HCT116 (cell line): ENCODE data around the gene NDUFB10. TPM values are rescaled to one million over a fixed set of nuclear protein-coding genes. Genes with fewer than 3 reads are reported as not detected.

Source experiments
- ATAC-seq: fragments of 200-7000 bp; cut with Tn5 transposase; 2 replicates; pipeline ENCODE4 v1.9.1; 2020; ENCODE audit warnings: mild to moderate bottlenecking, moderate library complexity
- BruUV-seq: library from RNA; stranded (reverse); fragments of 400-500 nt; replicated peaks from 2 replicates; lab custom pipeline; 2021; lab: Mats Ljungman, UMichigan
- CTCF ChIA-PET: fragments of 300-600 bp; sonication (Branson Sonifier 250); formaldehyde crosslinking; loops from one replicate; lab custom pipeline; 2021; ENCODE audit warnings: antibody characterized with exemption; lab: Charles Lee
- POLR2A ChIA-PET: fragments of 300-600, 350-600 bp; sonication (Branson Sonifier 250); formaldehyde crosslinking; loops from one replicate; lab custom pipeline; 2021; ENCODE audit warnings: antibody characterized with exemption; lab: Charles Lee
- RAD21 ChIA-PET, 2 experiments: fragments of 300-600 bp; sonication (Branson Sonifier 250); formaldehyde crosslinking; loops; one replicate each; lab custom pipeline; 2023; ENCODE audit warnings: low total read pairs in 2 of 2; ENCODE audit not compliant: uncharacterized antibody in 2 of 2, unreplicated experiment in 2 of 2, low non-redundant PET in 1 of 2; lab: Charles Lee
- DNase-seq: peaks from one replicate; pipeline ENCODE4 v3.0.0-alpha.2; 2010; ENCODE audit warnings: low read depth, low spot score
- H2AFZ ChIP-seq: fragments of 200-600 bp; shearing (Covaris generic), sonication (generic); 2 replicates; pipeline ENCODE4 v1.6.1; 2017; ENCODE audit warnings: low read depth, mixed run types, mixed read lengths, antibody characterized with exemption, low read length; ENCODE audit not compliant: poor library complexity, severe bottlenecking
- H3K27ac ChIP-seq: 2 replicates; pipeline ENCODE4 v1.5.1; 2012; ENCODE audit warnings: low read depth, low read length
- H3K27me3 ChIP-seq: fragments of 200-600 bp; sonication (generic); 2 replicates; pipeline ENCODE4 v1.6.1; 2016; ENCODE audit warnings: mixed run types, low read length, mixed read lengths; ENCODE audit not compliant: insufficient read depth
- H3K36me3 ChIP-seq, 2 experiments: fragments of 200-500 bp in 1 of 2; fragments of 200-600 bp in 1 of 2; sonication (Bioruptor generic) in 1 of 2; sonication (generic) in 1 of 2; 2 replicates each; pipeline versions ENCODE4 v1.5.1 to v1.6.1; 2014 to 2016; ENCODE audit warnings: low read length in 2 of 2, inconsistent platforms in 1 of 2, mixed read lengths in 1 of 2, mixed run types in 1 of 2; ENCODE audit not compliant: insufficient read depth in 2 of 2, control insufficient read depth in 1 of 2
- H3K4me1 ChIP-seq, 2 experiments: fragments of 200-600 bp in 1 of 2; sonication (generic) in 1 of 2; 2 replicates each; pipeline versions ENCODE4 v1.5.1 to v1.6.1; 2012 to 2017; ENCODE audit warnings: low read length in 2 of 2, inconsistent platforms in 1 of 2, mild to moderate bottlenecking in 1 of 2, mixed read lengths in 1 of 2, mixed run types in 1 of 2, moderate library complexity in 1 of 2; ENCODE audit not compliant: insufficient read depth in 2 of 2, control insufficient read depth in 1 of 2
- H3K4me2 ChIP-seq: fragments of 200-600 bp; sonication (generic); 2 replicates; pipeline ENCODE4 v1.6.1; 2017; ENCODE audit warnings: mixed run types, low read length, mixed read lengths
- H3K4me3 ChIP-seq, 2 experiments: fragments of 200-600 bp in 1 of 2; sonication (generic) in 1 of 2; replicated peaks in 1 of 2; 2 replicates each; pipeline ENCODE4 v1.5.1; 2011 to 2016; ENCODE audit warnings: low read length in 2 of 2, control low read depth in 1 of 2, low read depth in 1 of 2, mild to moderate bottlenecking in 1 of 2, mixed read lengths in 1 of 2, mixed run types in 1 of 2
- H3K79me2 ChIP-seq: fragments of 200-600 bp; sonication (generic); 2 replicates; pipeline ENCODE4 v1.6.1; 2017; ENCODE audit warnings: mild to moderate bottlenecking, mixed run types, low read length, moderate library complexity, mixed read lengths; ENCODE audit not compliant: insufficient read depth
- H3K9ac ChIP-seq: fragments of 200-600 bp; sonication (generic); 2 replicates; pipeline ENCODE4 v1.6.1; 2016; ENCODE audit warnings: low read length, mixed read lengths
- H3K9me2 ChIP-seq: fragments of 200-600 bp; sonication (generic), shearing (Covaris generic); 2 replicates; pipeline ENCODE4 v1.6.1; 2017; ENCODE audit warnings: mixed run types, mild to moderate bottlenecking, moderate library complexity; ENCODE audit not compliant: insufficient read depth
- H3K9me3 ChIP-seq, 2 experiments: fragments of 200-500 bp in 1 of 2; fragments of 200-600 bp in 1 of 2; sonication (Bioruptor generic) in 1 of 2; sonication (generic) in 1 of 2; 2 replicates each; pipeline ENCODE4 v1.6.1; 2014 to 2017; ENCODE audit warnings: low read length in 2 of 2, mixed read lengths in 2 of 2, inconsistent platforms in 1 of 2, low read depth in 1 of 2, mild to moderate bottlenecking in 1 of 2, mixed run types in 1 of 2, moderate library complexity in 1 of 2; ENCODE audit not compliant: control insufficient read depth in 1 of 2, insufficient read depth in 1 of 2
- H4K20me1 ChIP-seq: fragments of 200-600 bp; sonication (generic), shearing (Covaris generic); 2 replicates; pipeline ENCODE4 v1.6.1; 2017; ENCODE audit warnings: mixed run types, mild to moderate bottlenecking, moderate library complexity; ENCODE audit not compliant: insufficient read depth
- MAX ChIP-seq: IDR thresholded peaks from 2 replicates; pipeline ENCODE4 v1.6.1; 2012
- SIN3A ChIP-seq: IDR thresholded peaks from 2 replicates; pipeline ENCODE4 v1.6.1; 2012; ENCODE audit warnings: low read depth
- ZFX ChIP-seq: fragments of 450-650 bp; IDR thresholded peaks from 2 replicates; pipeline ENCODE4 v1.6.1; 2017
- intact Hi-C: fragments of 100-400 bp; cut with micrococcal nuclease; formaldehyde crosslinking; loops from 2 replicates; pipeline ENCODE4 v1.10.0; 2022
- total RNA-seq: library from RNA; stranded (reverse); gene quantifications from one replicate; pipeline ENCODE4 v1.2.1, GENCODE V29; 2021; ENCODE audit not compliant: unreplicated experiment
- TF ChIP-seq, protein P1 (sequence below): IDR thresholded peaks from 2 replicates; pipeline ENCODE4 v1.6.1; 2011; ENCODE audit warnings: mild to moderate bottlenecking, low read length, moderate library complexity; ENCODE audit not compliant: insufficient replicate concordance; ENCODE audit errors: extremely low read depth

NDUFB10 gene
- total RNA-seq, 1 experiment from 2014 or later = 273 TPM

DNA sequence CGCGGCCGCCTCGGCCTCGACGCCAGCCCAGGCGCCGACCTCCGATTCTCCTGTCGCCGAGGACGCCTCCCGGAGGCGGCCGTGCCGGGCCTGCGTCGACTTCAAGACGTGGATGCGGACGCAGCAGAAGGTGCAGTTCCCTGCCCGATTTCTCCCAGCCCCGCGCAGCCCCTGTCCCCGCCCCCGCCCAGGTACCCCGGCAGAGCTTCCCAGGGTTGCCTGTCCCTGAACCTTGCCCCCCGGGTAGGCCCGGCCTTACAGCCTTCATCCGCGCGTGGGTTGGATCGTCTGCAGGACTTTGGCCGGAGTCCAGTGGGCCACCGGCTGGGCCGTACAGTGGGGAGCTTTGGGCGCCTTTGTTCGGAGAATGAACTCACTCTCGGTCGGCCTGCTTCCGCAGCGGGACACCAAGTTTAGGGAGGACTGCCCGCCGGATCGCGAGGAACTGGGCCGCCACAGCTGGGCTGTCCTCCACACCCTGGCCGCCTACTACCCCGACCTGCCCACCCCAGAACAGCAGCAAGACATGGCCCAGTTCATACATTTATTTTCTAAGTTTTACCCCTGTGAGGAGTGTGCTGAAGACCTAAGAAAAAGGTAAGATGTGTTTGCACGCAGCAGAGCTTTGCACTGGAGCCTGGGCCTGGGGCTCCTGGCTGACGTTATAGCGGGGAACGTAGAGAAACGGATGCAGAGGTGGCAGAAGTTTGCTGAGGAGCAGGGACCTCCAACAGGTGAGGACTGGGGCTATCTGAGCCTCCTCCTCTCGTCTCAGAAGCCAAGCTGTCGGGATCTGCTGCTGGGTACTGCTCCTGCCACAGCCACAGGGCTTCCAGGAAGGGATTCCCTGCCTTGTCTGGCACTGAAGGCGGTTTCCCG is 25.2 kb downstream of the NDUFB10 start:
- Histone ChIP-seq H3K27me3 (no peaks in the 10 kb centered on the region), H3K9me3 (no peaks in the 10 kb centered on the region), H3K4me2 (peak overlapping the region; percentile 95), H2AFZ (no peak overlapping the region), H3K79me2 (peaks cover 20% of the 10 kb centered on the region), H3K27ac (peak overlapping the region; percentile 84), H4K20me1 (no peaks in the 10 kb centered on the region), H3K36me3 (peaks cover 6 to 14% of the 10 kb centered on the region in 2 experiments; a peak in 2 of 4 replicates), H3K4me3 (peak overlapping the region; percentile 84 to 97), H3K9me2 (no peaks in the 10 kb centered on the region), H3K4me1 (peaks cover 48 to 62% of the 10 kb centered on the region in 2 experiments), H3K9ac (peak overlapping the region; percentile 96)
- DNase-seq (no peak), ATAC-seq (no peak)
- CTCF ChIA-PET = interaction anchor here (0.6 to 1.0 kb wide), 2 partner anchors 20 to 156 kb away, joined by 3 to 4 read pairs; partner anchors contain the start of gene RPS2
- intact Hi-C loops = no loop called here
- TSS peak; percentile 55 for BruUV-seq
- RAD21 ChIA-PET = no interaction called here
- TF ChIP-seq, protein P1, sequence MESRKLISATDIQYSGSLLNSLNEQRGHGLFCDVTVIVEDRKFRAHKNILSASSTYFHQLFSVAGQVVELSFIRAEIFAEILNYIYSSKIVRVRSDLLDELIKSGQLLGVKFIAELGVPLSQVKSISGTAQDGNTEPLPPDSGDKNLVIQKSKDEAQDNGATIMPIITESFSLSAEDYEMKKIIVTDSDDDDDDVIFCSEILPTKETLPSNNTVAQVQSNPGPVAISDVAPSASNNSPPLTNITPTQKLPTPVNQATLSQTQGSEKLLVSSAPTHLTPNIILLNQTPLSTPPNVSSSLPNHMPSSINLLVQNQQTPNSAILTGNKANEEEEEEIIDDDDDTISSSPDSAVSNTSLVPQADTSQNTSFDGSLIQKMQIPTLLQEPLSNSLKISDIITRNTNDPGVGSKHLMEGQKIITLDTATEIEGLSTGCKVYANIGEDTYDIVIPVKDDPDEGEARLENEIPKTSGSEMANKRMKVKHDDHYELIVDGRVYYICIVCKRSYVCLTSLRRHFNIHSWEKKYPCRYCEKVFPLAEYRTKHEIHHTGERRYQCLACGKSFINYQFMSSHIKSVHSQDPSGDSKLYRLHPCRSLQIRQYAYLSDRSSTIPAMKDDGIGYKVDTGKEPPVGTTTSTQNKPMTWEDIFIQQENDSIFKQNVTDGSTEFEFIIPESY = no peak
- TF ChIP-seq SIN3A (no peak), MAX (no peak), ZFX (peak; percentile 98)
- POLR2A ChIA-PET = interaction anchor here (12.5 kb wide), 1 partner anchor 19 kb away, joined by 104 read pairs; the partner anchor contains the start of genes RNF151 and RPS2
